WERI-Rb-1 (cell line): ENCODE data around the gene CEMIP.

Experiments
- DNase-seq: peaks from one replicate; pipeline ENCODE4 v3.0.0-alpha.2; 2020
- H3K27ac ChIP-seq: fragments of 250-450 bp; sonication (Bioruptor Pico); 2 replicates; pipeline ENCODE4 v1.5.1; 2020; ENCODE audit warnings: mild to moderate bottlenecking, moderate library complexity
- H3K27me3 ChIP-seq: fragments of 250-450 bp; sonication (Bioruptor Pico); 2 replicates; pipeline ENCODE4 v1.5.1; 2021; ENCODE audit warnings: mild to moderate bottlenecking, low read depth, moderate library complexity; ENCODE audit not compliant: insufficient read depth, severe bottlenecking
- H3K36me3 ChIP-seq: fragments of 250-450 bp; sonication (Bioruptor Pico); 2 replicates; pipeline ENCODE4 v1.5.1; 2020; ENCODE audit warnings: mild to moderate bottlenecking, moderate library complexity
- H3K4me3 ChIP-seq: 2 replicates; pipeline ENCODE4 v1.5.1; 2011; ENCODE audit warnings: low read depth, mild to moderate bottlenecking, control low read depth, low read length
- H3K9me3 ChIP-seq: fragments of 250-450 bp; sonication (Bioruptor Pico); 2 replicates; pipeline ENCODE4 v1.5.1; 2021; ENCODE audit warnings: mild to moderate bottlenecking, moderate library complexity; ENCODE audit not compliant: severe bottlenecking
- TF ChIP-seq, protein P1 (sequence below): IDR thresholded peaks from 2 replicates; pipeline ENCODE4 v1.5.1; 2011; ENCODE audit warnings: low read depth, mild to moderate bottlenecking, control low read depth, inconsistent platforms, low read length

Gene CEMIP

GRCh38 chr15:80828796-80829195 is 49.6 kb downstream of the CEMIP start:
- Histone ChIP-seq H3K4me3 (no peak overlapping the region), H3K27ac (no peak overlapping the region), H3K36me3 (no peaks in the 10 kb centered on the region), H3K27me3 (no peaks in the 10 kb centered on the region), H3K9me3 (no peaks in the 10 kb centered on the region)
- DNase-seq = no peak
- TF ChIP-seq, protein P1, sequence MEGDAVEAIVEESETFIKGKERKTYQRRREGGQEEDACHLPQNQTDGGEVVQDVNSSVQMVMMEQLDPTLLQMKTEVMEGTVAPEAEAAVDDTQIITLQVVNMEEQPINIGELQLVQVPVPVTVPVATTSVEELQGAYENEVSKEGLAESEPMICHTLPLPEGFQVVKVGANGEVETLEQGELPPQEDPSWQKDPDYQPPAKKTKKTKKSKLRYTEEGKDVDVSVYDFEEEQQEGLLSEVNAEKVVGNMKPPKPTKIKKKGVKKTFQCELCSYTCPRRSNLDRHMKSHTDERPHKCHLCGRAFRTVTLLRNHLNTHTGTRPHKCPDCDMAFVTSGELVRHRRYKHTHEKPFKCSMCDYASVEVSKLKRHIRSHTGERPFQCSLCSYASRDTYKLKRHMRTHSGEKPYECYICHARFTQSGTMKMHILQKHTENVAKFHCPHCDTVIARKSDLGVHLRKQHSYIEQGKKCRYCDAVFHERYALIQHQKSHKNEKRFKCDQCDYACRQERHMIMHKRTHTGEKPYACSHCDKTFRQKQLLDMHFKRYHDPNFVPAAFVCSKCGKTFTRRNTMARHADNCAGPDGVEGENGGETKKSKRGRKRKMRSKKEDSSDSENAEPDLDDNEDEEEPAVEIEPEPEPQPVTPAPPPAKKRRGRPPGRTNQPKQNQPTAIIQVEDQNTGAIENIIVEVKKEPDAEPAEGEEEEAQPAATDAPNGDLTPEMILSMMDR = no peak

- DNase-seq = no peak
- Histone ChIP-seq H3K27me3 (no peaks in the 10 kb centered on the region), H3K36me3 (no peaks in the 10 kb centered on the region), H3K27ac (no peak overlapping the region), H3K4me3 (no peak overlapping the region), H3K9me3 (no peaks in the 10 kb centered on the region)
- TF ChIP-seq, protein P1 = no peak
These were observed 51.5 kb downstream of the CEMIP start for GRCh38 chr15:80830677-80831076.

DNA sequence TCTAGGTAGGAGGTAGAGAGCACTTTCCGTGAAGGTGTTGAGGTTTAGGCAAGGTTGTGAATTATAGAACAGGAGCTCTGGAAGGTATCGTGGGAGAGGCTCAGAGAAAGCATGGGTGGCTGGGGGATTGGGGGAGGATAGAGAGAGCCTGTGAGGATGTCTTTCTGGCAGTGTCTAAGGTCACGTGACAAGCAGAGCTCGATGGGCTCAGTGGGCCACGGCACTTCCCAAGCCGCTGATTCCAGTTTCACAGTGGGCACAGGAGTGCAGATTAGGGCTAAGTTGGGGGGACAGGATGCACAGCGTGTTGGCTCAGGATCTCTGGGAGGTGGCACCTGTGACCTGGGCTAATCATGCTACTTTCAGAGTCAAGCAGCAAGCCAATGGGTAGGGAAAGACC is 52.0 kb downstream of the CEMIP start:
- H3K4me3 ChIP-seq = no peak overlapping the region
- H3K27ac ChIP-seq = no peak overlapping the region
- H3K9me3 ChIP-seq = no peaks in the 10 kb centered on the region
- TF ChIP-seq, protein P1 = no peak
- no peaks in the 10 kb centered on the region for H3K36me3 ChIP-seq
- DNase-seq = no peak
- no peaks in the 10 kb centered on the region for H3K27me3 ChIP-seq

GRCh38 chr15:80831606-80832224 is 52.5 kb downstream of the CEMIP start:
- H3K27ac ChIP-seq = no peak overlapping the region
- TF ChIP-seq, protein P1 = no peak
- no peaks in the 10 kb centered on the region for H3K27me3 ChIP-seq
- no peaks in the 10 kb centered on the region for H3K36me3 ChIP-seq
- H3K4me3 ChIP-seq = no peak overlapping the region
- H3K9me3 ChIP-seq = no peaks in the 10 kb centered on the region
- DNase-seq = no peak

DNA sequence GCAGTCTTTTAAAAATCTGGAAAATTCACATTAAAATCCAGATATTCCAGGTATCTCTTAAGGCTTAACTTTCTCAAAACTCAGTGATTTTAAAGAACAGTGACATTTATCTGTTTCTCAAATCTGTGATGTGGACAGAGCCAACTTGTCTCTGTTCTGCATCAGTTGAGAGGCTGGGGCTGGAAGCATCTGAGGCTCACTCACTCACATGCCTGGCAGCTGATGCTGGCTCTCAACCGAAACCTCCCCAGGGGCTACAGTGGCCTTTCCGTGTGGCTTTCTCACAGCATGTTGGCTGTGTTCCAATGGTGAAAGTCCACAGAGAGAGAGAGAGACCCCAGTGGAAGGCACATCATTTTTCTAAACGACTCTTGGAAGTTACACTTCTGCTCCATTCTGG is 53.5 kb downstream of the CEMIP start:
- Histone ChIP-seq H3K4me3 (no peak overlapping the region), H3K36me3 (no peaks in the 10 kb centered on the region), H3K27ac (no peak overlapping the region), H3K9me3 (no peaks in the 10 kb centered on the region), H3K27me3 (no peaks in the 10 kb centered on the region)
- no peak for DNase-seq
- TF ChIP-seq, protein P1 = no peak

DNA sequence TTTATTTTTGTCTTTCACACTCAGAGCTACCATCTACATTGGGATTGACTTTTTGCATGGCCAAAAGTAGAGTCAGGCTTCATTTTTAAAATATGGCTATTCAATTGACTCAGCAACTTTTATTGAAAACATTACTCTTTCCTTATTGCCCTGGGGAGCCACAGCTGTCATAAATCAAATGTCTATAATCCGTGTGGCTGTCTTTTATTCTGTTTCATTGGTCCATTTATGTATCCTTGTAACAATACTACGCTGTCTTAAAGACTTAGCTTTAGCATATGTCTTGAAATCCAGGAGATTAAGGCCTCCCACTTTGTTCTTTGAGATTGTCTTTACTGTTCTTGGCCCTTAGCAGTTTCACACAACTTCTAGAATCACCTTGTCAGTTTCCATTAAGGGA is 55.2 kb downstream of the CEMIP start:
- DNase-seq = no peak
- no peaks in the 10 kb centered on the region for H3K36me3 ChIP-seq
- no peak overlapping the region for H3K27ac ChIP-seq
- TF ChIP-seq, protein P1 = no peak
- H3K4me3 ChIP-seq = no peak overlapping the region
- H3K27me3 ChIP-seq = no peaks in the 10 kb centered on the region
- no peaks in the 10 kb centered on the region for H3K9me3 ChIP-seq
